Activated T-cell treated with anti-CD3 and anti-CD28 coated beads for 24 hours (primary cell): Measurements from ENCODE around the gene MAGI2.

Source experiments
- DNase-seq: peaks from one replicate; pipeline ENCODE4 v3.0.0-alpha.2; 2020; ENCODE audit warnings: low read depth

Gene MAGI2

DNA sequence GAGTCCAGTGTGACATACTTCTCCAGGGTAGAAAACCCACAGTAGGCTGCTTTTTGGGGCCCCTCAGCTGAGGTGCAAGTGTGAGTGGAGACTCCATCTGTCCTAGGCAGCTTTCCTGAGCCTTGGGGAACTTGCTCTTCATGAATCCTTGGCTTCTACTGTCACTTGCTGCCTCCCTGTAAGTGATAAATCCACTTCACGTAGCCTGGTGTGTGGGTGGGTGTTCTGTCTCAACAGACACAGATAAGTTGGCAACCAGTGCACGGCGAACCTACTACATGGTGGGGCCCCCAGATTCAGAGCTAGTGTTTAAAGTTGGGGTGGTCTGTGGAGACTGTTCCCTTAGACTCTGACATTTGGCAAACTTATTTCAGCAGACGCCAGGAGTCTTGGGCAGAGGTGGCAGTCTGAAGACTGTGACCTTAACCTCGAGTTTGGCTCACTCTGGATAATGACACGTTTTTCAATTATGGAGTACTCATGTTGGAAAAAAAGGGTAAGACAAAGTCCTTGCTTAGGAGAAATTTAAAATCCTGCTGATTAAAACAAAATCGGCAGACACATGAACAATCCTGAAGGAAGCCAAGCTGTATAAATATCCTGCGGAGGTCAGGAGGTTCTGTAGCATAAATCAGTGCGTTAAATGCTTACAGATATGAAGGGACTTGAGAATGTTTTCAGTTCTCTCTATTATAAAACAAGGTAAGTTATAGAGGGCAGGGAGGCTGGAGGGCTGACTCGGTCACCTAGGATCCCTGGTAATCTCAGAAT is 1278.0 kb downstream of the MAGI2 start:
- no peak for DNase-seq

DNA sequence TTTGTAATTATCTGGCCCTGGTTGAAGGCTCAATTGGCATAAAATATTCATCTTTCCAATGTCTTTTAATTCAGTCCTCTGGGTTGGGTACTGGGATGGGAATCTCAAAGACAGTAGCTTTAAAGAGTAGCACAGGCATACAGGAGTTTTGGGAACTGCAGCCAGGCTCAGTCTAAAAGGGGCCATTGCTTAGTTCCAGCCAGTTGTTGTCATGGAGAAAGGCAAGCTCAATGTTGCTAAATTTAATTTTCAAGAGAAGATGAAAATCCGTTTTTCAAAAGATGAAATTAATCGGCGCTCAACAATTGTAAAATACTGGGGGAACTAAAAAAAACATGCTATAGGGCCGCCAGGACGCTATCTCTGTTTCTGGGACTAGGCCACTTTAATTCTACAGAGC is 1279.8 kb downstream of the MAGI2 start:
- no peak for DNase-seq

DNA sequence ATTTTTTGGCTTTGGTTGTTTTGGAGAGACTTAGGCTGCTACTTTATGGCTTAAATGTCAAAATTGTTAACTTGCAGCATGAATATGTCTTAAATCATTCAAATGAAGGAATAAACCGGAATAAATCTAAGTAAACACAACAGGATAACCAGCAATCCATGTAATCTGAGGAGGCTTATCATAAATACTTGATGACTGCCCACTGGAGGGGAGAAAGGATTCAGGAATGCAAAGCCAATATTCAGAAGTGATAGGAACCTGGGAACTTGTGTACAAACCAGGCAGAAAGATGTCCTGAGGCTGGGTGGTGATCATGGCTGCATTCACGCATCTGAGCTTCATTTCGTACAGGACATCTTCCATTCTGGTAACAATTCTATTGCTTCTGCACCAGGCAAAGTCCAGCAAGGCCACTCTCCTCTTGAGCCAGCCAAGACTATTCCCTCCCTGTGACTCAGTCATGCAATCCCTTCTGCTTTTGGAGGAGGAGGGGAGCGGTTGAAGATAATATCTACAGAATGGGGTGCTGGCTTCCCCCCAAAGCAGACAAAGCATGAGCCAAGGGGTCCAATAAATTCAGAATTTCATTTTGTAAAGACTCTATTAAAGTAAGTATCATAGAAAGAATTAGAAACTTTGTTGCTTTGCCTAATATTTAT is 1280.4 kb downstream of the MAGI2 start:
- no peak for DNase-seq

DNA sequence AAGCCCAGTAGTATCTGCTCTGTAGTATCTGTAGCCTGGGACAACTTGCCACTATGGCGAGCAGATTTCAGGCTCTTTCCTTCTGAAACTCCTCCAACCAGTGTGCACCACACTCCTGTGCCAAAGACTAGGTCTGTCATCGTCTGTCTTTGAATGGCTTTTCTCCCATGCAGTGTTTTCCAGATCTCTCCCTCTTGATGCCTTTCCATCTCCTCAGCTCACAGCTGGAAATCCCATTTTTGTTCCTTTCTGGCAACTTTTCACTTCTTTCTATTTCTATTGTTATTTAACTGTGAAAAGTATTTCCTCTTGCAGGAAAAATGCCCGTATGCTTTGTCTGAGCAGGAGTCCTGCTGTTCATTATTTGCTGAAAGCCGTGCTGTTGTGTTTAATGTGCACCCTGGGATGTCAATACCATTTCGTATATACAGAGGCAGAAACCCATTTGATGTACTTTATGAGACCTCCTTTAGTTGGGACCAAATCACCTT is 1281.2 kb downstream of the MAGI2 start:
- no peak for DNase-seq

DNA sequence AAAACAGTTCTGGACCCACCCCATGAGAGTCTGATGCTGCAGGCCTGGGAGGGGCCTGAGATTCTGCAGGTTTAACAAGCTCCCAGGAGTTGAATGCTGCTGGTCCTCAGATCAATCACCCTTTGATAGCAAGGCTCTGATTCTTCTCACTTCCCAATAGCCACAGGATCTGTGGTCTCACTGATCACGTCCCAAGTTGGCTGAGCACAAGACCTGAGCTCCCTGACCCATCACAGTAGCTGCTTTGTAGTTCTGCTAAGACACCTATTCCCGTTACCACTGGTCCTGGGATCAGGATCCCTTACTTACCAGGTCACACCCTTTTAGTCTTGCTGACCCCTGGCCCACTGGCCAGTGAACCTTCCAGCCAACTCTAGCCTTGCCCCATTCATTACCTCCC is 1282.1 kb downstream of the MAGI2 start:
- no peak for DNase-seq

DNA sequence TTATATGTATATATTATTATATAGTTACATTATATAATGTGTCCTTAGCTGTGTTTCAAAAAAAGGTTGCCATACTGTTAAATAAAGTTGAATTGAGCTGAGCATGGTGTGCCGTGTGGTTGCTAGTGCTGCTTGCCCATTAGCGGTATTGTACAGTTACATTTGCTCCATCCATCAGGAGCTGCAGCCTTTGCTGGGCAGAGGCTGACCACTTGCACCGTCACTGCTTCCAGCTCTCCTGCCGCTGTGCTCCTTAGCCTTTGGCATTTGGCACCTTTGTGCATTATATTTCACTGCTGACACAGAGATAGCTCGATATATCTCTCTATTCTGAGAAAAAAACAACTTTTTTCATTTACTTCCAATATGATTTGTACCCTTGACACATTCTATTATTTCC is 1282.7 kb downstream of the MAGI2 start:
- no peak for DNase-seq

DNA sequence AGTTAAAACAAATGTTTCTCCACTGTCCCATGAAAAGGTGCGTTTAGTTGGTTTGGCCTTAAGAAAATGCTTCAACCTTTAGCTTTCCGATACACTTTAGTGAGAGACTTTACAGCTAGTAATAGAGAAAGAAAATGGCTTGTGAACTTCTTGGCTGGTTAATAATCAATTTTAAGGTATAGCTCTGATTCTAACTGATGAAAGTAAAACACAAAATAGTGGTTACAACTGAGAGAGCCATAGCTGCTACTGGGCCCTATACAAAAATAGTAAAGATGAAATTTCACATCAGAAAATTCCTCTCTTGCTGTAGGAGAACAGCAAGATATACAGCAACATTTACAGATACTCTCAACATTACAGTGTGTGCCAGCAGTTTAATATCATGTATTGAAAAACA is 1283.5 kb downstream of the MAGI2 start:
- DNase-seq: no peak

DNA sequence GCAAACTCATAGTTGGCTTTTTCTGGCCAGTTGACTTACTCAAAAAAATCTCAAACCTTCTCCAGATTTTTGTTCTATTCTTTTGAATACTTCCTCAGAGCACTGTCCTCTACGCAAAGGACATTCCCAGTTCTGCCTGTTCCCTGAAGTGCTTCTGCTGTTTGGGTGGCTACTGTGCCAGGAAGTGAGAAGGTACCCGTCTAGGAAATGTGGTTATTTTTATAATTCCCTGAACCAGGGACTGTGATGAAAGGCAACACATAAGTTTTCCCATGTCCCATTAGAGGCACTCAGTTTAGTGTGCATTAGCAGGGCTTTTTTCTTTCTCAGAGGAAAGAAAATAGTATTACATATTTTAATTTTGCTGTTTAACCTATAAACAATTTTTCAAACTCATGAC is 1284.6 kb downstream of the MAGI2 start:
- no peak for DNase-seq

DNA sequence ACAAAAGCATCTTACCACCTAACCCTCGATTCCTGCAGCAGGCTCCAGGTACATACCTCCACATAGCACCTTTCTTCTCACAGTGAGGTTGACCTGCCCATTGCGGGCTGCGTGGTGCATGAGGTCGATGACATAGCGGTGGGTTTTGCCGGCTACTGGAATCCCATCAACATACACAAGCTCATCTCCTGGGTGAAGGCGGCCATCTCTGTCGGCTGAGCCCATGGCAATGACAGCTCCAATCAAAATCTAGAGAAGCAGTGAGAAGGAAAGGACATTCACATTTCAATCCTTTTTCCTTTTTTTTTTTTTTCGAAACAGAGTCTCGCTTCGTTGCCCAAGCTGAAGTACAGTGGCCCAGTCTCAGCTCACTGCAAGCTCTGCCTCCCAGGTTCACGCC is 1285.6 kb downstream of the MAGI2 start:
- DNase-seq: no peak

DNA sequence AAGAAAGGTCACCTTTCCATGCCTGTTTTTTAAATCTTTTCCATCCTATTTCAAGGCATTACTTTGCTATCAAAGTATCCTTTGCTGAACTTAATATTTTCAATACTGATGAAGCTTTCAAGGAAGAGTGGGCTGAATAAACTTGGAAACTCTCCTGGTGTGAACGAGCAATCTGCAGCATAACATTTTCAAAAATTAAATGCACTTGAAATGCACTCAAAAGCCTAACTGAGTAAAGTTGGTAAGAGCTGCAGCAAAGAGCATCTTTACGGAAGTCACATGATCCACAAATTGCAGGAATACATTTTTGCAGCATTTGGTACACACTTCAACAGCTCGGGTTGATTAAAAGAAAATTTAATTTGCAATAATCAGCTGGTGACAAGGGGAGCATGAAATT is 1287.6 kb downstream of the MAGI2 start:
- DNase-seq: no peak

DNA sequence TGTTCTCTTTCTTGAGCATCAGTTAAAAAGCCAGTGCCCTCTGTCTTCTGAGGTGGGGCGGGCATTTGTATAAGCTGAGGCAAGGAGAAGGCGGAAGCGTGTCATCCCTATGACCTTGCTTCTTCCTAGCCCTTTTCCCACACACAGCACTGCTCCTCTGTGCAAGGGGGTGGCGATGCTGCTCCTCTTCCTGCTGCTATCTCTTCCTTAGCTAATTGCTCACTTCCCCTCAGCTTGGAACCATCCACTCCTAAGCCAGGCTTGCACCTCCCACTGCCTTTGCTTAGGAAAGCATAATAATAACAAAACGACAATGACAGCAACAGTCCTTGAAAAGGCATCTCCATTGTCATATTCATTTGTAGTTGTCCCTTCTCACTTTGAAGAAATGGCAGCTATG is 1288.0 kb downstream of the MAGI2 start:
- DNase-seq: no peak

DNA sequence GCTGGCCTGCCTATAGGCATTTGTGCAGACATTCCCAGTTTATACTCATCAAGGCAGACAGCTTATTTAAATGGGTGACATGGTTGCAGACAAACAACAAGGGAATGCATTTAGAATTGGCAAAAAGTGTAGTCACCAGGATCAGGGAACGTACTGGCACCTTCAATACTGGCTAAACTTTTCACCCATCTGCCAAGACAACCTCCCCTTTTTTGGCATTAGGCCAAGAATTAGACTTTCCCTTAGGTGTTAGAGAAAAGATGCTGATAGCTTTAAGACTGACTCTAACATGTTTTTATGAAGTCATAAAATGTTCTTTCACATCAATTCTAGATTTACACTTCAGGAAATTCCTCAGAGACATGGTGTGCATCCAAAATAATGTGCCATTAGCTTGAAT is 1289.0 kb downstream of the MAGI2 start:
- no peak for DNase-seq

DNA sequence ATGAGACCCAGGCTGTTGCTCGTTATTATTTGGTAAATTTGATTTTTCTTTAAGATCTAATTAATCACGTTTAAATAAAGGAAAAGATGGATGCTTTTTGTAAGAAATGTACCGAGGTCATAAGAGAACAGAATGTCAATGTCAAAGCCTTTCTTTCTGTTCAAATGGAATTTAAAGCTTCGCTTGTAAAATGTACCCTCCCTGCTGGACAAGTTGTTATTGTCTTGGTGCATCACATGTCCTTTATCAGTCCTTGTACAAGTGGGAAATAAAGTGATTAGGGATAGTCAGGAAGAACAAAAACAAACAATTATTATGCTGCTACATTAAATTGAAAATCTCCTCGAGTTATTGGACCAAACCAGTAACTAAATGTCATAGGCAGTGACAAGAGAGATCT is 1291.7 kb downstream of the MAGI2 start:
- no peak for DNase-seq

DNA sequence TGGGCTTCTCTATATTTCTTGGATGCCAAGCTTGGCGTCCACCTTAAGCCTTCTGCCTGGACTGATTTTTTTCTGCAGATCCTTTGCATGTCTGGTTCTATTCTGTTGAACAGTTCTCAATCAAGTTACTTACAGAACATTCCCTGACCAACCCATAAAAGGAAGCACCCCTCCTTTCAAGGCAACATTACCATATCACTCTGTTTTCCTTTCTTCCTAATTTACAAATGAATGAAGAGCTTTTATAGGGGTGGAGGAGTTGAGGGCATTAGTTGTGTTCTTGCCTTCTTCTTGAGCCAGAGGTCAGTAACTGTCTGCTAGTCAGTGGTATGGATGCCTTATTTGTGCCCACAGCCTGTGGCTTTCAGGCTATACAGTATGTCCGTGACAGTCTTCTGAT is 1293.9 kb downstream of the MAGI2 start:
- no peak for DNase-seq

DNA sequence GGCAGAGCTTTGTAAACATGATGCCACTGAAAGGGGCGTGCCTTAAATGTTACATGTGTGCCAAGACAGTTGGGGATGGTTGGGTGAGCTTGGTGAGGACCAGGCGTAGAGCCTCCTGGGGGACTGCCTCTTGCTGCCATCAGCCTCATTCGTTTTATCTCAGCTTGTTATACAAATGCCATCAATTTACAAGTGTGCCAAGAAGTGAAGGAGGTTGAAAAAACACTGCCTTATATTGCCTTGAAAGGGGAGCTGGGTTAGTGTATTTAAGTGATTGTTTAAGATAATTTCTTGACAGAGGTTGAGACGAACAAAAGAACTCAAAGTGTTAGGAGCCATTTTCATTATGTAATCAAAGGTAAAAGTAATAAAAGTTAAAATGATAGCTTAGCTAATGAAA is 1300.2 kb downstream of the MAGI2 start:
- no peak for DNase-seq

DNA sequence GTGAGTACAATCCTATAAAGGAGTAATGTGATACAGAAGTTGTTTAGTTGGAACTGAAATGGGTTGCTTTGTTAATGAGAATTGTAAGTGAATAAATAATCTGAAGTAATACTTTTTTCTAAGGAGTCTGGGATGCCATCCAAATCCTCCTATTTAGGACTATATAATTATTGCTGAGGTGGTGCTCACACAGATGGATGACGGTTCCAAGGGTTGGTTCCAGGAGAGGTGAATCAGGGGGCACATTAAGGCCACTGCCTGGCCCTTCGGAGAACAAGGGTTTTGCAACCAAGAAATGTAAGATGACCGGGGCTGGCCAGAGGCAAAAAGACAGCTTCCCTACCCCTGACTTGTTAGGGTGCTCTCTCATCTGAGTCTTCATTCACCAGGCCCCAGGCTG is 1302.2 kb downstream of the MAGI2 start:
- DNase-seq: no peak

DNA sequence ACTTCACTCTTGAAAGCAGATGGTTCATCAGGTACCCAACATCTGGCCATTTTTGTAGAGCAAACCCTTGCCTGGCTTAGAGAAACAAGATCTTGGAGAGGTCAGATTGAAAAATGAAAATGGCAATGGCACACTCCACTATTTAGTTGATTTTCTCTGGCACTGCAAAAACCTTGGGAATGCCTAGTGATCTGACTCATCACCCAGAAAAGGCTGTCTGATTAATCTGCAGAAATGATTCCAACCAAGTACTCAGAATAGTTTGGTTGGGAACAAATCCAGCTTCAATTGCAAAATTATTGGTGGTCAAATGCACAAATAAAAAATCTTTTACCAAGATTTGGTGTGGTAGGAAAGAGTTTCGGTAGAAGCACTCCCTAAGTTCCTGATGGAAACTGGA is 1303.7 kb downstream of the MAGI2 start:
- DNase-seq: no peak

DNA sequence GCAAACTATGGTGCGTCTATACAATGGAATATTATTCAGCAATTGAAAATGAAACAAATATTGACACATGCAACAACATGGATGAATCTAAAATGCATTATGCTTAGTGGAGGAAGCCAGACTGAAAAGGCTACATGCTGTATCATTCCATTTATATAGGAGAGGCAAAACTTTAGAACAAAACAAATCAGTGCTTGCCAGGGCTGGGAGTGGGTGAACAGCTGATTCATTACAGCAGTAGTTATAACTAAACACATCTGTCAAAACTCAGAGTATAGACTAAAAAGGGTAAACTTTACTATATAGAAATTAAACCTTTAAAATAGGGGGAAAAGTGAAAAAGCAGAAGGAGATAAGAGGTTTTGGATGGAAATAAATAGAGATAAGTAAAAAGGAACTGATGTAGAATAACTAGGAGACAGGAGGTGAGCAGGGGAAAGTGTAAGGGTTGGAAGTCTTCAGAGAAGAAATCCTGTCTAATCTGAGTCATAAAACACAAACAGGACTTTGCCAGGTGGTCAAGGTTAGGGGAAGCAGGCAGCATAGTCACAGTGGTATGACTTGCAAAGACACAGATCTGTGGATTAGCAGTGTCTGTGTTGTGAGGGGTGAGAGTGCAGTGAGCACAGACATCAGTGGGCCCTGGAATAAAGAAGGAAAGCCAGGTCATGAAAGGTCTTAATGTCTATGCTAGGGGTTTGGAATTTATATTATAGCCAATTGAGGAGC is 1305.1 kb downstream of the MAGI2 start:
- DNase-seq: no peak

DNA sequence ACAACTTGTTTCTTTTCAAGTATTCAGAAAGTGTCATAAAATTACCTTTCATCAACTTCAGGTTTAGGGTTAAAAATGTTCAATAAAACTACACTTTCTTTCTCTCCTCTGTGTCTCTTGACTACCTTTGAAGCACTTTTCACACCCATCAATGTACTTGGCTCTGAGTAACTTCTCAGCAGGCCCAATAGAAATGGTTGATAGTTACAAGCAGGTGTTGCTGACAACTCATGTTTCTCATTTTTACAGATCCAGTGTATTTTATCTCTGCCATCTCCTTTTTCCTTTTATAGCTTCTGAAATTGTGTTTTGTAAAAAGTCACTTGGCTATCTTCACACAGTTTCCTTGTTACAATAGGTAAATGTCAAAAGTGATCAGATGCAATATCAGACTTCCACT is 1306.9 kb downstream of the MAGI2 start:
- no peak for DNase-seq

DNA sequence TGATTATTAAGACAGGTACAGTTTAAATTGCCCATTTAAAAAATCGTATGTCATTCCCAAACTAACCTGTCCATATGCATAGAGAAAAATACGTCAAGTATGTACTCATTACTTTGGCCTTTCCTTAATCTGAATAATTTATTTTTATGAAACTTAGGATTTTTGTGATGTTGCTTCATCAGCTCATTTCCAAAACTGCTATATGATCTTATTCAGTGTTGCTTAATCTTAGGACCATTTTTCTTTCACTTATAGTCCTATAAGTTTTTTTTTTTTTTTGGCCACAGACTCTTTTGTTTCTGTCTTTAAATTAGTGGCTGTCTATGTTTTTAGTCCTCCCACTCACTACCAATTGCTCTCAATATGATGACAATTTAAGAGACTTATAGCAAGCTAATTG is 1309.8 kb downstream of the MAGI2 start:
- DNase-seq: no peak

DNA sequence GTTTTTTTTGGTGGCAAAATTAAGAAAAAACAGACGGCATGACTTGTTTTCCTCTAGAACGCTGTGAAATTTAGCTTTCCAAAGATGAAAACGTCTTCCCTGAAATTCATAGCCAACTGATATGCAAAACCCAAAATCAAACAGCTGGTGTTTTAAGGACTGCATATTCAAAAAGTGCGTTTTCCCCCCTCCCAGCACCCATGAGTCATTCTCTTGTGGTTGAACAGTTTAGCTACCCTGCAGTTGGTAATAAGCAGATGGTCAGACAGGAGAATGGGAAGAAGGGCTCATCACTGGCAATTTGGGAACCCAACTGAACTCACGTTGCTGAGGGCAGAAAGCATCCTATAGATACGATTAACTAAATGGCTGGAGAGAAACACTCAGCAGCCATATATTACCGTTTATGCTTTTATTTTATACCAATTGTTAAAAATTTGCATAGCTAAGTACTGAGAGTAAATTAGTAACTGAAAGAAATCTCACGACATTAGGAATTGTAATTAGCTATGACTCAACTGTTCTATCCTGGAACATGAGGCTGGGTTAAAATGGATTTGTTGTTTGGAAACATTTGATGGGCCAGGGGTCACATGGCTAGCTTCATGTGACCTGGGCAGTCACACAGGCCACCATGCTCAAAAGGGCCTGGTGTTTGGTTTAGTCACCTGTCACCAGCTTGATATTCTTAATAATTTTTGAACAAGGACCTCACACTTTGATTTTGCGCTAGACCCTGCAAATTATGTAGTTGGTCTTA is 1311.8 kb downstream of the MAGI2 start:
- no peak for DNase-seq

DNA sequence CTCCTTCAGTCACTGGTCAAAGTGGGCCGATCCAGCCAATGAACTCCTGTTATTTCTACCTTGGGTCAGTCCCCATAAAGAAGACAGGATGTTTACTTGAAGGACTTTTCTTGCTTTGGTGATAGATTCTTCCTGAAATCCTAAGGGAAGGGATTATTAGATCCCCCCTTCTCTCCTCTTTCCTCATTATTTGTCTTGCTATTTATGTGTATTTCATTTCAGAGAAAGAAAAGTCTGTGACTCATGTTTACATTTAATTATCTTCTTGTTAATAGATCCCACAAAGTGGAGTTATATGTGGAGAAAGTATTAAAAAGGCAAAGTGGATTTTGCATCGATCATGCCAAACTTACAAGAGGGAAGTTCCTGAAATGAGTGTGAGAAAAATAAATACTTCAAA is 1313.4 kb downstream of the MAGI2 start:
- no peak for DNase-seq
